HEK293 (cell line): ENCODE results near the gene ACSS2.

ENCODE experiments used
- CTCF ChIP-seq: fragments of 450-650 bp; formaldehyde crosslinking; IDR thresholded peaks from 2 replicates; pipeline ENCODE4 v1.5.1; 2016; ENCODE audit warnings: missing biosample characterization, missing genetic modification characterization
- GLIS1 ChIP-seq: fragments of 450-650 bp; formaldehyde crosslinking; IDR thresholded peaks from 2 replicates; pipeline ENCODE4 v1.5.1; 2016; ENCODE audit warnings: missing biosample characterization, missing genetic modification characterization
- ZNF133 ChIP-seq: fragments of 450-650 bp; formaldehyde crosslinking; IDR thresholded peaks from 2 replicates; pipeline ENCODE4 v1.5.1; 2016; ENCODE audit warnings: missing biosample characterization, missing genetic modification characterization
- ZNF184 ChIP-seq: fragments of 450-650 bp; IDR thresholded peaks from 2 replicates; pipeline ENCODE4 v1.5.1; 2018; ENCODE audit warnings: missing biosample characterization, mild to moderate bottlenecking, missing genetic modification characterization
- ZNF211 ChIP-seq: fragments of 450-650 bp; formaldehyde crosslinking; IDR thresholded peaks from 2 replicates; pipeline ENCODE4 v1.5.1; 2016; ENCODE audit warnings: low read depth, missing biosample characterization, missing genetic modification characterization
- ZNF274 ChIP-seq, 2 experiments: fragments of 200-500 bp in 1 of 2; fragments of 450-650 bp in 1 of 2; sonication (Bioruptor generic) in 1 of 2; formaldehyde crosslinking in 1 of 2; IDR thresholded peaks; 2 replicates each; pipeline versions ENCODE4 v1.5.1 to v1.6.1; 2014 to 2016; ENCODE audit warnings: borderline replicate concordance in 1 of 2, inconsistent platforms in 1 of 2, low read length in 1 of 2, missing biosample characterization in 1 of 2, missing genetic modification characterization in 1 of 2
- ZNF639 ChIP-seq: fragments of 450-650 bp; formaldehyde crosslinking; IDR thresholded peaks from 2 replicates; pipeline ENCODE4 v1.5.1; 2016; ENCODE audit warnings: missing biosample characterization, missing genetic modification characterization
- ZNF660 ChIP-seq: fragments of 450-650 bp; IDR thresholded peaks from 2 replicates; pipeline ENCODE4 v1.5.1; 2018; ENCODE audit warnings: missing biosample characterization, mild to moderate bottlenecking, missing genetic modification characterization
- ZNF76 ChIP-seq: fragments of 450-650 bp; formaldehyde crosslinking; IDR thresholded peaks from 2 replicates; pipeline ENCODE4; 2016; ENCODE audit warnings: low read depth, missing biosample characterization, missing genetic modification characterization, borderline replicate concordance
- ZNF777 ChIP-seq: fragments of 450-650 bp; formaldehyde crosslinking; IDR thresholded peaks from 2 replicates; pipeline ENCODE4 v1.5.1; 2017; ENCODE audit warnings: missing biosample characterization, missing genetic modification characterization, borderline replicate concordance
- TF ChIP-seq, protein P1 (sequence below): fragments of 450-650 bp; IDR thresholded peaks from 2 replicates; pipeline ENCODE4 v1.5.1; 2018; ENCODE audit warnings: missing biosample characterization, mild to moderate bottlenecking, missing genetic modification characterization
- TF ChIP-seq, protein P2 (sequence below): fragments of 450-650 bp; formaldehyde crosslinking; IDR thresholded peaks from 2 replicates; pipeline ENCODE4 v1.5.1; 2017; ENCODE audit warnings: missing biosample characterization, missing genetic modification characterization

DNA sequence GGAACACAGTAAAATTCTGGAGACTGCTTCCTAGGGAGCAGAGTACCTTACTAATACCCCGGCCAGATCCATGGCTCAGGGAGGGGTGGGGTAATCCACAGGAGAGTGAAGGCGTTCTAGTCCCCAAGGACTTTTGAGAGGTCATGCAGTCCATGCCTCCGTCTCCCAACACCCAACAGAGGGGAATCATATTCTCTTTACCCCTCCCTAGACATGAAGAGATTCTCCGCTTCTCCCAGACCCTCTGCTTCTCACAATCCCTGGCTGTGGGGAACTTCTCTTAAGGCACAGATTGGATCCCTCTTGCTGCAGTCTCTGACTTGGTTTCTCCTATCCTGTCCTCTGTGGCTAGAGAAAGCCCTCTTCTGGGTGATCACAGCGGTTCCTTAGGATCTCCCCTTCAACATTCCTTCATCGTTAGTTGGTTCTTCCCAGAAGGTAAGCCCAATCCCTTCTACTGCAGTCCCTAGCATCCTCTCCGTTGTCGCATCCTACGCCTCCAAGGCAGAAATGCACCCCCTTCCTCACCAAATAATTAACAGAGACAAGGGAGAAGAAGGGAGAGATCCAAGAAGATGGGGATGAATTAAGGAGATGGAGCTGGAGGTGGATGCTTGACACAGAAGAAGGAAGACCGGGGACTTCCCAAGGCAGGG, 4.3 kb upstream of the ACSS2 start:
- TF ChIP-seq ZNF777 (tag by site-specific recombination) (no peak), CTCF (tag by site-specific recombination) (no peak), ZNF660 (tag by site-specific recombination) (no peak), ZNF211 (no peak), GLIS1 (tag by site-specific recombination) (no peak), ZNF274 (IDR thresholded peaks at IDR 0.05; ENCODE audit: low read length) (no peak), ZNF274 (tag by site-specific recombination; IDR thresholded peaks at IDR 0.05; ENCODE audit: borderline replicate concordance) (no peak), ZNF76 (tag by site-specific recombination) (no peak), ZNF639 (tag by site-specific recombination) (no peak), ZNF184 (tag by site-specific recombination) (no peak), ZNF133 (tag by site-specific recombination) (peak; percentile 19; the same call in 1 of the 2 replicates)
- TF ChIP-seq, protein P1, sequence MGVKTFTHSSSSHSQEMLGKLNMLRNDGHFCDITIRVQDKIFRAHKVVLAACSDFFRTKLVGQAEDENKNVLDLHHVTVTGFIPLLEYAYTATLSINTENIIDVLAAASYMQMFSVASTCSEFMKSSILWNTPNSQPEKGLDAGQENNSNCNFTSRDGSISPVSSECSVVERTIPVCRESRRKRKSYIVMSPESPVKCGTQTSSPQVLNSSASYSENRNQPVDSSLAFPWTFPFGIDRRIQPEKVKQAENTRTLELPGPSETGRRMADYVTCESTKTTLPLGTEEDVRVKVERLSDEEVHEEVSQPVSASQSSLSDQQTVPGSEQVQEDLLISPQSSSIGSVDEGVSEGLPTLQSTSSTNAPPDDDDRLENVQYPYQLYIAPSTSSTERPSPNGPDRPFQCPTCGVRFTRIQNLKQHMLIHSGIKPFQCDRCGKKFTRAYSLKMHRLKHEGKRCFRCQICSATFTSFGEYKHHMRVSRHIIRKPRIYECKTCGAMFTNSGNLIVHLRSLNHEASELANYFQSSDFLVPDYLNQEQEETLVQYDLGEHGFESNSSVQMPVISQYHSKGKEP = no peak
- TF ChIP-seq, protein P2, sequence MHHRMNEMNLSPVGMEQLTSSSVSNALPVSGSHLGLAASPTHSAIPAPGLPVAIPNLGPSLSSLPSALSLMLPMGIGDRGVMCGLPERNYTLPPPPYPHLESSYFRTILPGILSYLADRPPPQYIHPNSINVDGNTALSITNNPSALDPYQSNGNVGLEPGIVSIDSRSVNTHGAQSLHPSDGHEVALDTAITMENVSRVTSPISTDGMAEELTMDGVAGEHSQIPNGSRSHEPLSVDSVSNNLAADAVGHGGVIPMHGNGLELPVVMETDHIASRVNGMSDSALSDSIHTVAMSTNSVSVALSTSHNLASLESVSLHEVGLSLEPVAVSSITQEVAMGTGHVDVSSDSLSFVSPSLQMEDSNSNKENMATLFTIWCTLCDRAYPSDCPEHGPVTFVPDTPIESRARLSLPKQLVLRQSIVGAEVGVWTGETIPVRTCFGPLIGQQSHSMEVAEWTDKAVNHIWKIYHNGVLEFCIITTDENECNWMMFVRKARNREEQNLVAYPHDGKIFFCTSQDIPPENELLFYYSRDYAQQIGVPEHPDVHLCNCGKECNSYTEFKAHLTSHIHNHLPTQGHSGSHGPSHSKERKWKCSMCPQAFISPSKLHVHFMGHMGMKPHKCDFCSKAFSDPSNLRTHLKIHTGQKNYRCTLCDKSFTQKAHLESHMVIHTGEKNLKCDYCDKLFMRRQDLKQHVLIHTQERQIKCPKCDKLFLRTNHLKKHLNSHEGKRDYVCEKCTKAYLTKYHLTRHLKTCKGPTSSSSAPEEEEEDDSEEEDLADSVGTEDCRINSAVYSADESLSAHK = no peak
